PFSK-1 (cell line): ENCODE data around the gene SSX2IP.

ENCODE experiments used
- FOXP2 ChIP-seq: optimal IDR thresholded peaks from 2 replicates; pipeline ENCODE3; 2011; ENCODE audit warnings: borderline replicate concordance, control low read depth, inconsistent platforms; ENCODE audit not compliant: insufficient read depth; ENCODE audit errors: extremely low read length, extremely low read depth
- POLR2AphosphoS5 ChIP-seq: IDR thresholded peaks from 2 replicates; pipeline ENCODE4 v1.6.1; 2012; ENCODE audit warnings: low read depth, mild to moderate bottlenecking, control low read depth, low read length, moderate library complexity
- REST ChIP-seq, 2 experiments: IDR thresholded peaks; 2 replicates each; pipeline versions ENCODE4 v1.6.1 to v1.8.0; 2011 to 2012; ENCODE audit warnings: low read depth in 2 of 2, low read length in 2 of 2, control low read depth in 1 of 2, inconsistent platforms in 1 of 2, mild to moderate bottlenecking in 1 of 2, moderate library complexity in 1 of 2; ENCODE audit not compliant: insufficient read depth in 1 of 2
- SIN3A ChIP-seq: IDR thresholded peaks from 2 replicates; pipeline ENCODE4 v1.6.1; 2012; ENCODE audit warnings: mild to moderate bottlenecking, low read length, moderate library complexity, borderline replicate concordance; ENCODE audit not compliant: insufficient read depth
- TAF1 ChIP-seq: IDR thresholded peaks from 2 replicates; pipeline ENCODE4 v1.6.1; 2012; ENCODE audit warnings: low read length, control low read depth, borderline replicate concordance; ENCODE audit not compliant: insufficient read depth

- no peak for TF ChIP-seq POLR2AphosphoS5
- no peak for TF ChIP-seq REST (IDR thresholded peaks at IDR 0.05; ENCODE audit: insufficient read depth in 1 of 2, low read depth in 2 of 2, low read length in 2 of 2)
- TF ChIP-seq TAF1 = no peak
- no peak for TF ChIP-seq SIN3A
- TF ChIP-seq FOXP2 = no peak
Measured at GRCh38 chr1:84677415-84678099, 12.7 kb downstream of the SSX2IP start.
